RWPE2 (cell line): ENCODE results near the gene EFCAB5.

ENCODE experiments used
- ATAC-seq: fragments of 200-7000 bp; cut with Tn5 transposase; 3 replicates; pipeline ENCODE4 v1.9.1; 2021; ENCODE audit warnings: low read depth
- DNase-seq: peaks from one replicate; pipeline ENCODE4 v3.0.0-alpha.2; 2020; ENCODE audit warnings: low spot score
- H3K27ac ChIP-seq: fragments of 450-650 bp; 2 replicates; pipeline ENCODE4 v1.5.1; 2017; ENCODE audit warnings: mild to moderate bottlenecking; ENCODE audit not compliant: poor library complexity, severe bottlenecking
- H3K27me3 ChIP-seq: fragments of 250-450 bp; sonication (Bioruptor Pico); 2 replicates; pipeline ENCODE4 v1.5.1; 2021; ENCODE audit warnings: mild to moderate bottlenecking, moderate library complexity; ENCODE audit not compliant: insufficient read depth, poor library complexity, severe bottlenecking
- H3K36me3 ChIP-seq: fragments of 250-450 bp; sonication (Bioruptor Pico); 2 replicates; pipeline ENCODE4 v1.5.1; 2020; ENCODE audit warnings: low read depth, mild to moderate bottlenecking, moderate library complexity
- H3K4me1 ChIP-seq: fragments of 250-450 bp; sonication (Bioruptor Pico); 2 replicates; pipeline ENCODE4 v1.5.1; 2021; ENCODE audit warnings: mild to moderate bottlenecking, moderate library complexity; ENCODE audit not compliant: insufficient read depth, poor library complexity, severe bottlenecking
- H3K4me3 ChIP-seq: fragments of 250-450 bp; sonication (Bioruptor Pico); 2 replicates; pipeline ENCODE4 v1.5.1; 2021; ENCODE audit warnings: mild to moderate bottlenecking, moderate library complexity; ENCODE audit not compliant: severe bottlenecking
- H3K9me3 ChIP-seq: fragments of 250-450 bp; sonication (Bioruptor Pico); 2 replicates; pipeline ENCODE4 v1.5.1; 2021; ENCODE audit warnings: mild to moderate bottlenecking, moderate library complexity; ENCODE audit not compliant: severe bottlenecking
- CTCF ChIP-seq: fragments of 450-650 bp; IDR thresholded peaks from one replicate; pipeline ENCODE4 v1.5.1; 2017; ENCODE audit warnings: mild to moderate bottlenecking, moderate library complexity; ENCODE audit not compliant: poor library complexity, severe bottlenecking

The EFCAB5 gene

GRCh38 chr17:30155389-30155788 is 214.0 kb downstream of the EFCAB5 start:
- peaks cover 71% of the 10 kb centered on the region for H3K36me3 ChIP-seq
- DNase-seq = no peak
- ATAC-seq = no peak

More at GRCh38 chr17:30155389-30155788, 214.0 kb downstream of the EFCAB5 start:
- no peaks in the 10 kb centered on the region for H3K4me1 ChIP-seq
- H3K4me3 ChIP-seq = no peak overlapping the region
- no peaks in the 10 kb centered on the region for H3K27me3 ChIP-seq
- peaks cover 4% of the 10 kb centered on the region for H3K9me3 ChIP-seq
- no peak for TF ChIP-seq CTCF
- H3K27ac ChIP-seq = no peak overlapping the region
